ENCODE results near the gene PSMF1.

GRCh38 chr20:1119128-1119505 lies 715 bp downstream of the PSMF1 start:
- TF ChIP-seq CTCF (IDR thresholded peaks at IDR 0.05) (no peak), POLR2AphosphoS5 (IDR thresholded peaks at IDR 0.05) (no peak), POLR2A (IDR thresholded peaks at IDR 0.05; ENCODE audit: low read depth) (no peak), EP300 (IDR thresholded peaks at IDR 0.05) (no peak)
